Measurements from ENCODE around the gene LCE1D.

Gene LCE1D, protein sequence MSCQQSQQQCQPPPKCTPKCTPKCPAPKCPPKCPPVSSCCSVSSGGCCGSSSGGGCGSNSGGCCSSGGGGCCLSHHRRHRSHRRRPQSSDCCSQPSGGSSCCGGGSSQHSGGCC

DNA sequence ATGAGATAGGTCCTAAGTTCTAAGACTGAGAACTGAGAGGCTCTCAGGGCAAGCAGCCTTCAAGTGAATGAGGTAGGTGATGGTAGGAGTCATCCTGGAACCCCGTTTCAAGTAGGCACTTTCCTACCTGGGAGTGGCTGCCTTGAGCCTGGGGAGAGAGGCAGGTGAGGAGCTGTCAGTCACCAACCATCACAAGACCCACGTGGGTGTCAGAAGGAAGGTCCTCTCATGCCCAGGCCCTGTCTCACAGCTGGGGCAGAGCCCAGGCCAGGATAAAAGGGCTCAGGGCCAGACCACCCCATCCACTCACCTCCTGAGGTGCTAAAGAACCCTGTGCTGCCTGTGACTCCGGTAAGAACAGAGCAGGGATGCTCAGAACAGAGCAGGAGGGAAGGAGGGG is at the start of gene LCE1D:
Gene LCE1D (plus strand): TSS at position 301 of the 400 bp plus-strand sequence. CDS start 1,074 bp downstream, outside the sequence.
- DNase-seq = no peak

- DNase-seq = no peak
Observed at GRCh38 chr1:152747831-152748230, 48.7 kb upstream of the LCE1D start.

GRCh38 chr1:152752225-152752624 is 44.3 kb upstream of the LCE1D start:
- DNase-seq = no peak

DNA sequence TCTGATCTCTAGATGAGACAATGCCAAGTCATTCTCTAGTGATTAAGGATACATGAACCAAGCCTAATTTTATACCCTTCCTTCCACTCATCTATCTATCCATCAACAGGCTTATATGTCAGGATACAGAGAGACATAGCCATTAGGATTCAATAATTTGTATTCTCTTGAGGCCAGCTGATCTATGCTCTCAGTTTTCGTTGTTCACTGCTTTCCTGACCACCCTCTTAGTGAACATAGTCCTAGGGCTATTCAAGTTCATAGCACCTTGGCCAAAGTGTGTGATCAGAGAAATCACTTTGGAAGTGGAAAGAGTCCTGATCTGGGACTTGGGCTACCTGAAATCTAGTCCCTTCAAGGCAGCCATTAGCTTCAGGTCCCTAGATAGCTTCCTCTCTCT is 42.9 kb upstream of the LCE1D start:
- no peak for DNase-seq

DNA sequence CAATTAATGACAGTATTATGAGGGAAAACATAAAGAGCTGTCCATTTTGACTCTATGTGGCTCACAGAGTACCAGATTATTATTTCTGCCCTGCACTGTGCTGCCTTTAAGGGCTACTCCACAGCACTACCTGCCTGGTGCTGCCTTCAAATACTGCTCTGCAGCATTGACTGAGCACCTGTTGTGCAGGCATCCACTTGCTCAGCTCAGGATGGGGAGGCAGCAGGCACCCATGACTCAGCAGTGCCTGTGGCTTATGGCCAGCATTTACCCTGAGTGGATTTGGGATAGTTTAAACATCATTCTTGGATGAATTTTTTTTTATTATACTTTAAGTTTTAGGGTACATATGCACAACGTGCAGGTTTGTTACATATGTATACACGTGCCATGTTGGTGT is 39.6 kb upstream of the LCE1D start:
- DNase-seq = no peak

- no peak for DNase-seq
Observed at GRCh38 chr1:152757747-152758146, 38.8 kb upstream of the LCE1D start, which contains the start of gene KPRP. TSS of gene KPRP (plus strand) at chr1:152758025. CDS start at chr1:152759589, 1,564 bp downstream.

GRCh38 chr1:152758636-152759035 is 37.9 kb upstream of the LCE1D start:
- no peak for DNase-seq

GRCh38 chr1:152759453-152760173 is 36.9 kb upstream of the LCE1D start:
- DNase-seq = no peak

- no peak for DNase-seq
Observed at GRCh38 chr1:152760551-152761190, 35.9 kb upstream of the LCE1D start.

DNA sequence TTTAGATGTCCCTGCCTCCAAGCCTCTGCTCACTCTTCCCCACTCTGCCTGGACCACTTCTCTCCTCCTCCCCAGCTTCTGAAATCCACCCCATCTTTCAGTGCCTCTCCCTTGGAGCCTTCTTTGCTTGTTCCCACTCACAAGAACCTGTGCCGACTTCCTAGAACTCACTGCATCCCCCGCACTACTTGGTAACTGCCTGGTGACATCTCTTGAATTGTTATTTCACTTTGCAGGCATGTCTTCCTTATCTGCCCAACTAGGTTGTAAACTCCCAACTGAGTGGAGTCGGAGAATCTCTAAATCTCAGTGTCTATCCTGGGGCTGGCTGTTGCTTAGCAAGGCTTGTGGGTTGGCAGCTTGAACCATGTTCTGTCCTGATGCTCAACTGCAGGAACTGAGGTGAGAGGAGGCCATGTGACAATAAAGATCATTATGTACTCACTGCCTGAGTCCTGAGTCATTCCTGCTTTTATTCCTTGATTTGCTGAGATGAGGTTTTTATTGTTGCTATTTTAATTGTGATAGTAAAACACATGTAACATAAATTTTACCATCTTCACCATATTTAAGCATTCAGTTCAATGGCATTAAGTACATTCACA is 34.8 kb upstream of the LCE1D start:
- DNase-seq = no peak

GRCh38 chr1:152768847-152769533 is 27.5 kb upstream of the LCE1D start:
- no peak for DNase-seq

DNA sequence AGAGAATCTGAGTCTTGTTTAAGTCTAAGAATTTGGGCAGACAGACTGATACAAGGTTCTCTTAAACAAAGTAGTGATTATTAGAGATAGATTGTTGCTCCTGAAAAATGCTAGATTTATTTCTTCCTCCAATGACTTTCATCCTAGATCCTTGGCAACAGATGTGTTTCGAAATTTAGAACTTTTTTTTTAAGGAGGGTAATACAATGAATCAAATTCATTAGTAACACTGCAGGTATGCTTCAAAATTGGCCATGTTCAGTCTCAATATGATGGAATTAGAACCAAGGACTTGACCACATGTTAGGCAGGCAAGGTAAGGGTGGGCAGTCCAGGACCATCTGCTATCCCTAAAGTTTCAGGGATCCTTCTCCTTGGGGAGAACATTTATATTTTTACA is 26.1 kb upstream of the LCE1D start:
- no peak for DNase-seq

- no peak for DNase-seq
Observed at GRCh38 chr1:152774875-152775274, 21.6 kb upstream of the LCE1D start, which contains the start of gene LCE1F. TSS of gene LCE1F (plus strand) at chr1:152775140. CDS start at chr1:152776372, 1,232 bp downstream.

DNA sequence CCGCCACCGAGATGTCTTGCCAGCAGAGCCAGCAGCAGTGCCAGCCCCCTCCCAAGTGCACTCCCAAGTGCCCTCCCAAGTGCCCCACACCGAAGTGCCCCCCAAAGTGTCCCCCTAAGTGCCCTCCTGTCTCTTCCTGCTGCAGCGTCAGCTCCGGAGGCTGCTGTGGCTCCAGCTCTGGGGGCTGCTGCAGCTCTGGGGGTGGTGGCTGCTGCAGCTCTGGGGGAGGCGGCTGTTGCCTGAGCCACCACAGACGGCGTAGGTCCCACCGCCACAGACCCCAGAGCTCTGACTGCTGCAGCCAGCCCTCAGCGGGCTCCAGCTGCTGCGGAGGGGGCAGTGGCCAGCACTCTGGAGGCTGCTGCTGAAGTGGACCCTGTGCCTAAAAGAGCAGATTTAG is 20.2 kb upstream of the LCE1D start:
- DNase-seq = no peak

DNA sequence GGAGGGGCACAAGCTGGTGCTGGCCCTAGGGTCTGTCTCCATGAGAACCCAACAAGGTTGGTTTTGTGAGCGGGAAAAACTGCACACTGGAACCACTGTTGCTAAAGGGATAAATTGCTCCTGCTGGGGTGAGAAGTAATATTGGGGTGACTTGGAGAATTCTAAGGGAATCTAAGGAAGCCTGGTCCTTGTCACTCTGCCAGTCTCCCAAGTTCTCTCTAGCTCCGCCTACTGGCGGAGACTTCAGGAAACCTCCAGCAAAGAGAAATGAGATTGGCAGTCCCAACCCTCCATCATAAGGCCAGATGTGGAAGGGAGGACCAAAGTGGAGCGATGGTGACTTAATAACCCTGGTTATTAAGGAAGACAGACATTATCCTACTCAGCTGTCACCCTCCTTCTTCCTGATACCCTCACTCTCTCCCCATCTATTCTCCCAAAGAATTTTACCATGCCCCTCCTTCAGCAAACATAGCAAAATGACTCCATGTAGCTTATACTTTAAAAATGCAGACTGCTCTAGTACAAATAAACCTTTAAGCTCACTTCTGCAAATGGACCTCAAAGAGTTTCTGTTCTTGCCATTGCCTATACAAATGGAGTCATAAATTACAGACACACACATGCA is 18.9 kb upstream of the LCE1D start:
- DNase-seq = no peak

DNA sequence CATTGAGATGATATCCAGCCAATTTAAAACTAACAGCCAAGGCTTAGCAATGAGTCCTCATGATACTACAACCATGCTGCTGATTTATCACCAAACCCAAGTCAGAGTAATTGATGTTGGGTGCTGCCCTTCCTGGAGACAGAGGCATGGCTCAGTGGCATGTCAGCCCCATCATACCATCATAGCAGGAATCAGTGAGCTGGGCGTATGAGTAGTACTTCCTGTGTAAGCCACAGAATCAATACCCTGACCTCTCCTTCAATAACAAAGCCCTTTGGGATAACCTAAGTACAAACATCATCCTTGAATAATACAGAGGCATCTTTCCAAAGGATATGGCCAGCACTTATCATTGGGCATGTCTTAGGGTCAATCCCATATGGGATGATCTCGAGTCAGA is 13.4 kb upstream of the LCE1D start:
- no peak for DNase-seq

- DNase-seq = no peak
Observed at GRCh38 chr1:152786077-152786476, 10.4 kb upstream of the LCE1D start, which contains the start of gene LCE1E. TSS of gene LCE1E (plus strand) at chr1:152786257. CDS start at chr1:152787300, 1,043 bp downstream.

GRCh38 chr1:152795686-152796085 is 835 bp upstream of the LCE1D start:
- no peak for DNase-seq

GRCh38 chr1:152801333-152801732 is 4.8 kb downstream of the LCE1D start:
- no peak for DNase-seq

DNA sequence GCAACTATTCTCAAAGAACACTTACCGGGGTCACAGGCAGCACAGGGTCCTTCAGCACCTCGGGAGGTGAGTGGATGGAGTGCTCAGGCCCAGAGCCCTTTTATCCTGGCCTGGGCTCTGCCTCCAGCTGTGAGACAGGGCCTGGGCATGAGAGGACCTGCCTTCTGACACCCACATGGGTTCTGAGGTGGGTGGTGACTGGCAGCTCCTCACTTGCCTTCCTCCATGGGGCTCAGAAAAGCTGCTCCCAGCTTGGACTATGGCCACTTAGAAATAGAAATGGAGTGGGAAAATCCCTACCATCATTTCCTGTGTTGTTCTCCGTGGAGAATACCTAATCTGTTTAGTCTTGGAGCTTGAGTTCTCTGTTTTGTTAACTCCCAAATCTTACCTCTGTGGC is 10.1 kb downstream of the LCE1D start, which contains the start of gene LCE1C:
Gene LCE1C (minus strand): TSS at position 76 of the 400 bp plus-strand sequence. CDS start 1,173 bp downstream, outside the sequence.
- no peak for DNase-seq

GRCh38 chr1:152811050-152811449 is 14.5 kb downstream of the LCE1D start:
- no peak for DNase-seq

DNA sequence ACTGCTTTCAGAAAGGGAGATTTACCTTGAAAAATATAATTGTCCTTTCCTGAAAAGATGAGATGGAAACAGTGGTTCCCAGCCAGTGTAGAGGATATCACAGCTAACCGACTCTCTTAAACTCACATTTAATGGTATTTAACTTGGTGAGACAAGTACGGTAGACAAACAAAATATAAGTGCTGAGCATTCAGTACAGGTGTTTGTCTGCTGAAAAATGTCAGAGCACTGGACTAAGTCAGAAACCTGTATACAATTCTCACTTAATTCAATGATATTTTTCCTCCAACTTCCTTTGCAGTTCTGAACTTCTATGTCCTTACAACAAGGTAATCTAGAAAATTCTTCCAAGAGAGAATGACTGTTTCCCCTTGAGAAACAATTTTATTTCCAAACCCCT is 15.2 kb downstream of the LCE1D start, which contains the start of gene LCE1B:
Gene LCE1B (plus strand): TSS at position 301 of the 400 bp plus-strand sequence. CDS start 476 bp downstream, outside the sequence.
- no peak for DNase-seq
